Mammary epithelial cell (primary cell): ENCODE measurements around the gene SLC50A1.

Experiments
- CTCF ChIP-seq, 2 donors: IDR thresholded peaks in 1 of 2; conservative IDR thresholded peaks in 1 of 2; 2 replicates each; pipeline ENCODE4 v1.5.1; 2011 to 2012; ENCODE audit warnings: inconsistent platforms in 2 of 2, low read length in 2 of 2, mild to moderate bottlenecking in 2 of 2, control low read depth in 1 of 2, low read depth in 1 of 2; ENCODE audit not compliant: insufficient read depth in 1 of 2; ENCODE audit errors: extremely low read depth in 1 of 2
- EZH2 ChIP-seq: IDR thresholded peaks from 2 replicates; pipeline ENCODE4 v1.6.1; 2012; ENCODE audit warnings: low read length, inconsistent platforms, borderline replicate concordance

- no peak for TF ChIP-seq CTCF (conservative IDR thresholded peaks at IDR 0.05 in 1 of 2, IDR thresholded peaks at IDR 0.05 in 1 of 2; ENCODE audit: extremely low read depth in 1 of 2, insufficient read depth in 1 of 2, low read depth in 1 of 2, low read length in 2 of 2)
- no peak for TF ChIP-seq EZH2
Observed at GRCh38 chr1:155185783-155186066, 50.1 kb downstream of the SLC50A1 start.
